ENCODE measurements around the gene MSLN.

Gene MSLN

DNA sequence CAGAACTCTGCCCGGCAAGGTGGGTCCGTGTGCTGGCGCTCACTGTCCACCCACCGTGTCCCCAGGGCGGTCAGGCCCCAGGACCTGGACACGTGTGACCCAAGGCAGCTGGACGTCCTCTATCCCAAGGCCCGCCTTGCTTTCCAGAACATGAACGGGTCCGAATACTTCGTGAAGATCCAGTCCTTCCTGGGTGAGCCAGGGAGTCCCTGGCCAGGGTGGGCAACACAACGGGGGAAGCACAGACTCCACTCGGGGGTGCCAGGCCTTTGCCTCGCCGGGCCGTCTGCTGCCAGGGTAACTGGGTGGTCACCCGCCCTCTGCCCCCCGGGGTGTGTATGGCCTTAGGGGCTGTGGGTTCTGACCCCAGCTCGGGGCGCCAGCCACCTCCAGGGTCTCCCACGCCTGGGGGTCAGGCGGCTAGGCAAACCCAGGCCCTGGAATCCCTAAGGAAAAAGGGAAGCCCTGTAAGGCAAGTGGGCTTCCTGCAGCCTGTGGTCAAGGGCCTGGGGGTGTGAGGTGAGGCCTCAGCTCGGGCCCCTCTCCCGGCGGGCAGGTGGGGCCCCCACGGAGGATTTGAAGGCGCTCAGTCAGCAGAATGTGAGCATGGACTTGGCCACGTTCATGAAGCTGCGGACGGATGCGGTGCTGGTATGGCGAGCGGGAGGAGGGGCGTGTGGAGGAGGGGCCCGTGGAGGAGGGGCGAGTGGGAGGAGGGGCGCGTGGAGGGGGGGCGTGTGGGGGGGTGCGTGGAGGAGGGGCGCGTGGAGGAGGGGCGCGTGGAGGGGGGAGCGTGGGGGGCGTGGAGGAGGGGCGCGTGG is 6.5 kb downstream of the MSLN start:
- DNase-seq (ENCODE audit: low read depth): no peak
- TF ChIP-seq CTCF (IDR thresholded peaks at IDR 0.05; ENCODE audit: insufficient read depth, low read depth, low read length, missing control alignments): no peak
- no peak overlapping the region for H3K4me3 ChIP-seq (ENCODE audit: low read depth, low read length)

GRCh38 chr16:767743-768235 is 7.3 kb downstream of the MSLN start:
- no peak for DNase-seq (ENCODE audit: low read depth)
- TF ChIP-seq CTCF (IDR thresholded peaks at IDR 0.05; ENCODE audit: insufficient read depth, low read depth, low read length, missing control alignments): no peak
- no peak overlapping the region for H3K4me3 ChIP-seq (ENCODE audit: low read depth, low read length)

DNA sequence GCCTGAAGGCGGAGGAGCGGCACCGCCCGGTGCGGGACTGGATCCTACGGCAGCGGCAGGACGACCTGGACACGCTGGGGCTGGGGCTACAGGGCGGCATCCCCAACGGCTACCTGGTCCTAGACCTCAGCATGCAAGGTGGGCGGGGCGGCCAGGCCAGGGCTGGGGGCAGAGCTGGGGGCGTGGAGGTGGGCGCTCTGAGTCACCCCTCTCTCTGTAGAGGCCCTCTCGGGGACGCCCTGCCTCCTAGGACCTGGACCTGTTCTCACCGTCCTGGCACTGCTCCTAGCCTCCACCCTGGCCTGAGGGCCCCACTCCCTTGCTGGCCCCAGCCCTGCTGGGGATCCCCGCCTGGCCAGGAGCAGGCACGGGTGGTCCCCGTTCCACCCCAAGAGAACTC is 7.9 kb downstream of the MSLN start:
- no peak overlapping the region for H3K4me3 ChIP-seq (ENCODE audit: low read depth, low read length)
- TF ChIP-seq CTCF (IDR thresholded peaks at IDR 0.05; ENCODE audit: insufficient read depth, low read depth, low read length, missing control alignments): no peak
- DNase-seq (ENCODE audit: low read depth): no peak

- TF ChIP-seq CTCF (IDR thresholded peaks at IDR 0.05; ENCODE audit: insufficient read depth, low read depth, low read length, missing control alignments): no peak
- no peak overlapping the region for H3K4me3 ChIP-seq (ENCODE audit: low read depth, low read length)
- no peak for DNase-seq (ENCODE audit: low read depth)
These were observed 8.8 kb downstream of the MSLN start for GRCh38 chr16:769184-769784.

DNA sequence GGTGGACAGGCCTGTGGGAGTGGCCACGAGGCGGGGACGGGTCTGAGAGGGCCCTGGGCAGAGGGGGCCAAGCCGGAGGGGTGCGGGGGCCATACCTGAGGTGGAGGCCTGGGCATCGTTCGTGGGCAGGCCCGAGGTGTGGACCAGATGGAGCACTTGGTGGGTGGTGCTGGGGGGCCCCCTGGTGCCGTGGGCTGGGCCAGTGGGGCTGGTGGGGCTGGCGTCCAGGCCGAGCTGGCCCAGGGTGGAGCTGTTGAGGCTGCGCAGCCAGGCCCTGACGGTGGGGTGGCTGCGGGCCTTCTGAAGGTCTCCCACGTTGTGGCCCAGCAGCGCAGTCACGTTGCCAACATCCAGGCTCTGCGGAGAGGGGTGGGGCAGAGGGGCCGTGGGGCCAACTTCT is 9.4 kb downstream of the MSLN start:
- H3K4me3 ChIP-seq (ENCODE audit: low read depth, low read length): no peak overlapping the region
- no peak for DNase-seq (ENCODE audit: low read depth)
- TF ChIP-seq CTCF (IDR thresholded peaks at IDR 0.05; ENCODE audit: insufficient read depth, low read depth, low read length, missing control alignments): no peak

- no peak for DNase-seq (ENCODE audit: low read depth)
- no peak overlapping the region for H3K4me3 ChIP-seq (ENCODE audit: low read depth, low read length)
- no peak for TF ChIP-seq CTCF (IDR thresholded peaks at IDR 0.05; ENCODE audit: insufficient read depth, low read depth, low read length, missing control alignments)
These were observed 9.9 kb downstream of the MSLN start for GRCh38 chr16:770411-770810.

Data from GM12865 (cell line).